HG03139 (cell line): ENCODE measurements around the gene TSBP1.
"Not testable (repeated sequence)": the region's sequence is repeated elsewhere in the genome, so short reads cannot be mapped to it uniquely, and the experiment has no call there.

Experiments used
- ATAC-seq: cut with Tn5 transposase; IDR thresholded peaks from one replicate; pipeline ENCODE4 v1.9.1; 2021; ENCODE audit not compliant: unreplicated experiment

TSBP1 gene

DNA sequence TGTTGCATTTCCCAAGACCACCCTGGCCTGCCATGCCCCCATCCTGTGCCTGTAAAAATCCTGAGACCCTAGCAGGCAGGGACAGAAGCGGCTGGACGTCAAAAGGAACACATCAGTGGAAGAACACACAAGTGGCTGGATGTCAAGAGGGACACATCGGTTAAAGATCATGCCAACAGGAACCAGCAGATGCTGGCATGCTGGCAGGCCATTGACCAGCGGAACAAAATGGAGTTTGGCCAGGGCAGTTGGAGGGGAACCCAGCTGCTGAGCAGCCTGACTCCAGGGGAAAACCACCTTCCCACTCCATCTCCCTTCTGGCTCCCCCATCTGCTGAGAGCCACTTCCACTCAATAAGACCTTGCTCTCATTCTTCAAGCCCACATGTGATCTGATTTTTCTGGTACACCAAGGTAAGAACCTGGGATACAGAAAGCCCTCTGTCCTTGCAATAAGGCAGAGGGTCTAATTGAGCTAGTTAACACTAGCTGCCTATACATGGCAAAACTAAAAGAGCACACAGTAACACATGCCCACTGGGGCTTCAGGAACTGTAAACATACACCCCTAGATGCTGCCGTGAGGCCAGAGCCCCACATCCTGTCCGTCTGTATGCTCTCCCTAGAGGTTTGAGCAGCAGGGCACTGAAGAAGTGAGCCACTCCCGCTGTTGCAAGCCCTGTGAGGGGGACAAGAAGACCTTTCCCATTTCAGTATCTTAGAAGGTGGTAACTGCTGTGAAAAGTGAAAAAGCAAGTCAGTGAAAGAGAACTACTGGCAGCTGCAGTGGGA, 4.2 kb upstream of the TSBP1 start:
- no peak for ATAC-seq

DNA sequence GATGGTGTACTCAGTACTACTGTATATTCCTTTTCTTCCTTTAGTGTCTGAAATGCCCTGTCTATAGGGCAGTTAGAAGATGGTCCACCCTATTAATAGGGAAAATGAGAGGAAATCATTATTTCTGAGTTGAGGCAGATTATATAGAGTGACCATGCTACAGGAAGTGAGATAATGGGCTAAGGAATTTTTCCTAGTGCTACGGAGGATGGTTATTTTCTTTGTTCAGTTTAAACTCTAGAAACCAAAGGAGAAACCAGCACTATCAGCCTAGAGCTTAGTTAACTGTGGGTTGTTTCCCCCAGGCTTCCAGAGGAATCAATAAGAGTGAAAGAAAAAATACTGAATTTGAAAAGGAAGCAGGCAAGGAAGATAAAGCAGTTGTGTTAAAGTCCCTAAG, 474 bp downstream of the TSBP1 start:
- ATAC-seq, result no peak

DNA sequence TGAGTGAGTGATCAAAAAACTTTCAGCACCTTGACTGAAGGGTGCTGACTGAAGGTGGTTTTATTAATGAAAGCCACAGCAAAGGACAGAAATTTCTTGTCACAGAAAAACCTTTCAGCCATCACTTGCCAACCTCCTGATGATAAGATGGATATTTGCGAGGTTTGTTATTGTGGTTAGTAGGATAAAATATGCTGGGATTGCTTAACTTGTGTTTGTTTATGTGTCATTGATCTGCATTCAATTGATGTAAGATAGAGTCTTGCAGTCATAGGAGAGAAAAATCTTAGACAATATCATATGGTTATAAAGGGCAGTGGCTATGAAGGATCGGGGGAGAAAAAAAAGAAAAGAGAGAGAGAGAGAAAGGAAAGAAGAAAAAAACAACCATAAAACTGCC, 1.2 kb downstream of the TSBP1 start:
- no peak for ATAC-seq

- ATAC-seq, result no peak
Measured at GRCh38 chr6:32369660-32370059, 2.0 kb downstream of the TSBP1 start.

GRCh38 chr6:32367644-32368043, 4.1 kb downstream of the TSBP1 start:
- ATAC-seq, result no peak

DNA sequence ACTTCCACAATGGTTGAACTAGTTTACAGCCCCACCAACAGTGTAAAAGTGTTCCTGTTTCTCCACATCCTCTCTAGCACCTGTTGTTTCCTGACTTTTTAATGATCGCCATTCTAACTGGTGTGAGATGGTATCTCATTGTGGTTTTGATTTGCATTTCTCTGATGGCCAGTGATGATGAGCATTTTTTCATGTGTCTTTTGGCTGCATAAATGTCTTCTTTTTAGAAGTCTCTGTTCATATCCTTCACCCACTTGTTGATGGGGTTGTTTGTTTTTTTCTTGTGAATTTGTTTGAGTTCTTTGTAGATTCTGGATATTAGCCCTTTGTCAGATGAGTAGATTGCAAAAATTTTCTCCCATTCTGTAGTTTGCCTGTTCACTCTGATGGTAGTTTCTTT, 12.5 kb downstream of the TSBP1 start:
- ATAC-seq, result not testable (repeated sequence)

- ATAC-seq, result not testable (repeated sequence)
Measured at GRCh38 chr6:32358548-32358947, 13.2 kb downstream of the TSBP1 start.

- ATAC-seq, result no peak
Measured at GRCh38 chr6:32355018-32355417, 16.7 kb downstream of the TSBP1 start.

GRCh38 chr6:32353348-32353747, 18.4 kb downstream of the TSBP1 start:
- no peak for ATAC-seq

DNA sequence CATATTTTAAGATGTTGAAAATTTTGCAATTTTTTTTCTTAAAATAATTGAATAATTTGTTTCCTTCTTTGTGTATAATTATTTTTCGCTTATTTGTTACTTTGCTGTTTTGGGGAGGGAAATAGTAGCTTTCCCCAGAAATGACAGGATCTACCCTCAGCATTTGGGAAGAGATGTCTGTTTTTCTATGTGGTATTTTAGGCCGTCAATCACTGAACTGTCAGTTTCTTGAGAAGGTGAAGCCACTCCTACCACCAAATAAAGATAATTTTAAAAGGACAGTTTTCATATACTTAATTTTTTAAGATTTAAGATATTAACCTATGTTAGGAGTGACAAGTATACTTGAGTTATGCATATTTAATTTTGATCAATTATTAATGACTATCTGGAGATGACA, 31.5 kb downstream of the TSBP1 start:
- no peak for ATAC-seq

DNA sequence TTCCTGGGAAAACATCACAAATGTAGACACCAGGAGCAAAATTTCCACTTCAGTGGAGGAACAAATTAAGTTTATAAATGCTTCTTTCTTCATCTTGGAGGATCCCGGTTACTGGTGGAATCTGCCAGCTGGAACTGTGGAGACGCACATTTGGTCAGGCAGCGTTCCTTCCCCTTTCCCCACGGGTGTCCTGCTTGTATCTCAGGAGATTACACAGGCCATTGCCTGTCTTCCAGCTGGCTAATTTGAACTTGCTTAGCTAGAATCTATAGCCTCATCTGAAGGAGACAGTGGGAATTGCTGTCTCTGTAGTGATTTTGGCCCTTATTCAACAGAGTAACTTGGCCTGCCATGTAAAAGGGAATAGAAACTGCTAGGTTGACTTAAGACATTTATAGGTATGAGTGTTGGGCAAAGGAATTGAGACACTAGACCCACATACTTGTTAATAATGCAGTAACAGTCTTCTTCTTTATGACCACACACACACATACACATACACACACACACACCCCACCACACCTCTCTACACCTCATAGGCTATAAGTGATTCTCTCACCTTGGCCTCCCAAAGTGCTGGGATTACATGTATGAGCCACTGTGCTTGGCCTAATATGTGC, 34.4 kb downstream of the TSBP1 start:
- no peak for ATAC-seq

- ATAC-seq, result no peak
Measured at GRCh38 chr6:32332433-32332832, 39.3 kb downstream of the TSBP1 start.

GRCh38 chr6:32329141-32329540, 42.6 kb downstream of the TSBP1 start:
- no peak for ATAC-seq

GRCh38 chr6:32327103-32327502, 44.6 kb downstream of the TSBP1 start:
- ATAC-seq, result no peak

GRCh38 chr6:32318501-32318900, 53.2 kb downstream of the TSBP1 start:
- no peak for ATAC-seq

GRCh38 chr6:32317541-32317940, 54.2 kb downstream of the TSBP1 start:
- ATAC-seq, result no peak

- no peak for ATAC-seq
Measured at GRCh38 chr6:32313964-32314363, 57.7 kb downstream of the TSBP1 start.

DNA sequence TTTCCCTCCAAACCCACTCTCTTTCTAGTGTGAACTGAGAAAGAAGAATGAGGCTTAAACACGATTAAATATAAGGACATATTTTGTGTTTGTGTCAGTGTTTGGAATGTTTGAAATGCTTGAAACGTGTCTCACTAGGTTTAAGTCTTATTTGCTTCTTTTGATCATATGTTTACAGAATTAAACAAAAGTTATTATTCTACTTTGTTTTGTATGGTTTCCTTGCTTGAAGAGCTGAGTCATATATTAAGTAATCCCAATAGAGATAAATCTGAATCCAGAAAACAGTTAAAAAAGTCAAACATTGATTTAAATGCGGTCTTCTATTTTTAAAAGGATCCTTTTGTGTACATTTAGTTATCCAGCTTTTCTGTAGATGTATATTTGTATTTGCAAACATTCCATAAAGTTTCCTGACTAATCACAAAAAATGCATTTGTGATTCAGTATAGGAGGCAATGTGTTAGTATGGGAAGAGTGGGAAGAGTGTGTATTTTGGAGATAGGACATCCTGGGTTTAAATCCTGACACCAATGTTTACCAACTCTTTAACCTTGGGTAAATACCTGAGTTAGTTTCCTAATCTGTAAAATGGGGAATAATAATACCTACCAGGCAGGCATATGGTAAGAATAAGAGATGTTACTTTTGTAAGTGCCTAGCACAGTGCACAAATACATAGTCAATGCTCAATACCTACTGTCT, 72.9 kb downstream of the TSBP1 start:
- ATAC-seq, result no peak

GRCh38 chr6:32294980-32295379, 76.7 kb downstream of the TSBP1 start:
- ATAC-seq, result not testable (repeated sequence)

GRCh38 chr6:32294566-32294965, 77.1 kb downstream of the TSBP1 start:
- ATAC-seq, result no peak

DNA sequence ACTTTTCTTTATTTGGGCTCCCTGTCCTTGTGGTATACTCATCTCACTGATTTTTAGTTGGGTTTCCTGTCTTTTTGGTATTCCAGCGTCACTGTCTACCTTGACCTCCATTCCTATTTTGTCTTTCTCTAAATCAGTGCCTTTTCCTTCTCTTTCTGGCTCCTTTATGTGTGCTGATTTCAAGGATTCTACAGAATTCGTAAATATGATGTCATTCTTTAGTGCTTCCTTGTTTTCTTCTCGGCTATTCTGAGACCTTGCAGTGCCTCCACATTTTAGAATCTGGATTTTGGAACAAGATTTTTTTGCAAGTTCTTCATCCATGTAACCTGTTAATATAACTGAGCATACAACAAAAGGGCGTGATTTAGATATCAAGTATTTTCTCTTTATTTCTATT, 78.0 kb downstream of the TSBP1 start:
- no peak for ATAC-seq

- ATAC-seq, result no peak
Measured at GRCh38 chr6:32291543-32291942, 80.2 kb downstream of the TSBP1 start.
